Activated CD4-positive, alpha-beta T cell treated with anti-CD3 and anti-CD28 coated beads, Interleukin-10, Interleukin-2, amounts not matched to agents 100 ng/mL and 50 ng/mL, durations not matched to agents 16 hours and 8 hours (primary cell): ENCODE measurements around the gene KCNH2.

Experiments used
- DNase-seq: peaks from one replicate; pipeline ENCODE4 v3.0.0-alpha.2; 2020

The KCNH2 gene

GRCh38 chr7:150945171-150945852 lies 32.8 kb downstream of the KCNH2 start:
- DNase-seq: no peak

- DNase-seq: no peak
Observed at GRCh38 chr7:150944066-150945042, 33.8 kb downstream of the KCNH2 start.

- DNase-seq: no peak
Observed at GRCh38 chr7:150943453-150943814, 34.7 kb downstream of the KCNH2 start.

- no peak for DNase-seq
Observed at GRCh38 chr7:150942591-150943452, 35.3 kb downstream of the KCNH2 start.

GRCh38 chr7:150942001-150942590 lies 36.0 kb downstream of the KCNH2 start:
- DNase-seq: peak; percentile 55

GRCh38 chr7:150941351-150942000 lies 36.6 kb downstream of the KCNH2 start:
- DNase-seq: no peak

GRCh38 chr7:150940431-150941102 lies 37.6 kb downstream of the KCNH2 start:
- DNase-seq: no peak

- DNase-seq: no peak
Observed at GRCh38 chr7:150939466-150939865, 38.7 kb downstream of the KCNH2 start.

GRCh38 chr7:150939052-150939451 lies 39.1 kb downstream of the KCNH2 start:
- DNase-seq: no peak

GRCh38 chr7:150938566-150938965 lies 39.6 kb downstream of the KCNH2 start:
- no peak for DNase-seq

GRCh38 chr7:150937848-150938561 lies 40.1 kb downstream of the KCNH2 start:
- peak; percentile 15 for DNase-seq

- no peak for DNase-seq
Observed at GRCh38 chr7:150936018-150936417, 42.1 kb downstream of the KCNH2 start.

- DNase-seq: no peak
Observed at GRCh38 chr7:150935149-150935548, 43.0 kb downstream of the KCNH2 start.

GRCh38 chr7:150934045-150934766 lies 43.9 kb downstream of the KCNH2 start:
- no peak for DNase-seq

GRCh38 chr7:150931199-150931869 lies 46.8 kb downstream of the KCNH2 start:
- no peak for DNase-seq

GRCh38 chr7:150928541-150928940 lies 49.6 kb downstream of the KCNH2 start:
- DNase-seq: no peak

- DNase-seq: peak; percentile 16
Observed at GRCh38 chr7:150927956-150928344, 50.2 kb downstream of the KCNH2 start.

- DNase-seq: no peak
Observed at GRCh38 chr7:150927157-150927955, 50.8 kb downstream of the KCNH2 start.

GRCh38 chr7:150926066-150926465 lies 52.1 kb downstream of the KCNH2 start:
- no peak for DNase-seq
